Stomach (tissue), 9 donors: ENCODE results near the gene STKLD1. TPM values are rescaled to one million over a fixed set of nuclear protein-coding genes. Genes with fewer than 3 reads are reported as not detected.

Source experiments
- DNase-seq, 2 donors: peaks; one replicate each; pipeline versions ENCODE4 v3.0.0 to v3.0.0-alpha.2; 2013 to 2019
- H3K27ac ChIP-seq, 5 donors: fragments of 200-600 bp in 4 of 5; sonication (generic) in 4 of 5; one replicate each; pipeline ENCODE4 v1.5.1; 2013 to 2019; ENCODE audit warnings: mild to moderate bottlenecking in 1 of 5, moderate library complexity in 1 of 5
- H3K27me3 ChIP-seq, 3 donors: fragments of 200-600 bp; sonication (generic); one replicate each; pipeline ENCODE4 v1.5.1; 2017 to 2019; ENCODE audit warnings: mixed run types in 1 of 3
- H3K36me3 ChIP-seq, 4 donors: fragments of 200-600 bp; sonication (generic); 1 replicate in 3 of 4; 2 replicates in 1 of 4; pipeline ENCODE4 v1.5.1; 2016 to 2019
- H3K4me1 ChIP-seq, 4 donors: fragments of 200-600 bp; sonication (generic); one replicate each; pipeline ENCODE4 v1.5.1; 2016 to 2019
- H3K4me3 ChIP-seq, 4 donors: fragments of 200-600 bp; sonication (generic) in 3 of 4; one replicate each; pipeline ENCODE4 v1.5.1; 2016 to 2019; ENCODE audit warnings: mild to moderate bottlenecking in 1 of 4
- H3K9me3 ChIP-seq, 4 donors: fragments of 200-600 bp; sonication (generic); one replicate each; pipeline ENCODE4 v1.5.1; 2016 to 2019
- CTCF ChIP-seq, 7 experiments: fragments of 450-650 bp in 4 of 7; fragments of 200-600 bp in 3 of 7; sonication (generic) in 3 of 7; IDR thresholded peaks; one replicate each; pipeline ENCODE4 v1.5.1; 2016 to 2019; ENCODE audit warnings: antibody characterized with exemption in 7 of 7, control low read depth in 2 of 7, mild to moderate bottlenecking in 1 of 7
- EP300 ChIP-seq: sonication (generic); formaldehyde crosslinking; IDR thresholded peaks from one replicate; pipeline ENCODE4 v1.6.1; 2017; ENCODE audit warnings: antibody characterized with exemption
- POLR2A ChIP-seq, 4 donors: fragments of 450-650 bp; IDR thresholded peaks; one replicate each; pipeline ENCODE4 v1.6.1; 2016; ENCODE audit warnings: antibody characterized with exemption in 4 of 4, control low read depth in 2 of 4, mild to moderate bottlenecking in 1 of 4, moderate library complexity in 1 of 4
- POLR2AphosphoS5 ChIP-seq, 3 donors: sonication (generic); formaldehyde crosslinking; IDR thresholded peaks; one replicate each; pipeline ENCODE4 v1.6.1; 2016; ENCODE audit warnings: antibody characterized with exemption in 3 of 3
- WGBS, 5 donors: extraction: QIAGEN DNeasy Blood & Tissue Kit in 3 of 5; methylation state at CpG; one replicate each; pipeline versions ENCODE4 v1.1.5 to v1.1.7; 2013 to 2018; 5-methylcytosine and 5-hydroxymethylcytosine counted together
- intact Hi-C: fragments of 100-400 bp; cut with DNase I; formaldehyde crosslinking; loops from one replicate; pipeline ENCODE4 v1.15.1; 2023; ENCODE audit warnings: low total_unique reads
- polyA plus RNA-seq, 3 donors: library from polyadenylated mRNA; stranded (reverse); fragments of 200-250 nt; gene quantifications; one replicate each; pipeline ENCODE4 v1.2.3, GENCODE V29; 2013
- total RNA-seq, 5 donors: library from RNA; depleted of rRNA; stranded (reverse); fragments of >200 nt; gene quantifications; one replicate each; pipeline versions ENCODE4 v1.1.0 to v1.2.3, GENCODE V29; 2014 to 2016
- donor health status: healthy with polysubstance abuse.
- donor health status: Bipolar disorder and iron deficiency.
- donor health status: healthy.

The STKLD1 gene
- total and polyA plus RNA-seq, 8 donors: 1.3 to 2.6 (median 1.9) TPM; not detected in 5

GRCh38 chr9:133393399-133393798, 17.2 kb downstream of the STKLD1 start:
- TF ChIP-seq EP300 (no peak), POLR2AphosphoS5 (IDR thresholded peaks at IDR 0.05) (no peak), CTCF (IDR thresholded peaks at IDR 0.05) (no peak), POLR2A (IDR thresholded peaks at IDR 0.05) (no peak)
- peaks cover 0 to 78% (median 21%) of the 10 kb centered on the region in 3 donors for H3K27me3 ChIP-seq
- DNase-seq: no peak
- intact Hi-C loops: no loop called here
- no peak overlapping the region for H3K27ac ChIP-seq
- no peak overlapping the region for H3K4me3 ChIP-seq
- 90 to 100% (median 92%) methylated on average over 3 of the region's 3 CpGs for WGBS, 5 donors
- no peaks in the 10 kb centered on the region for H3K9me3 ChIP-seq
- no peaks in the 10 kb centered on the region for H3K4me1 ChIP-seq
- no peaks in the 10 kb centered on the region for H3K36me3 ChIP-seq

GRCh38 chr9:133394687-133395271, 18.6 kb downstream of the STKLD1 start:
- peaks cover 0 to 71% (median 21%) of the 10 kb centered on the region in 3 donors for H3K27me3 ChIP-seq
- no peaks in the 10 kb centered on the region for H3K4me1 ChIP-seq
- H3K27ac ChIP-seq: no peak overlapping the region
- no peak overlapping the region for H3K4me3 ChIP-seq
- WGBS, 5 donors: 15 to 37% (median 20%) methylated on average over 3 to 8 of the region's 8 CpGs
- H3K9me3 ChIP-seq: no peaks in the 10 kb centered on the region
- H3K36me3 ChIP-seq: peaks cover 0 to under 1% (median 0%) of the 10 kb centered on the region in 4 donors
- no peak for DNase-seq
- intact Hi-C loops: no loop called here
- no peak for TF ChIP-seq POLR2AphosphoS5 (IDR thresholded peaks at IDR 0.05)
- no peak for TF ChIP-seq EP300
- TF ChIP-seq POLR2A (IDR thresholded peaks at IDR 0.05): no peak
- TF ChIP-seq CTCF (IDR thresholded peaks at IDR 0.05): no peak

GRCh38 chr9:133396952-133397351, 20.8 kb downstream of the STKLD1 start:
- Histone ChIP-seq H3K36me3 (peaks cover 0 to 10% (median 3%) of the 10 kb centered on the region in 4 donors), H3K9me3 (no peaks in the 10 kb centered on the region), H3K4me3 (no peak overlapping the region), H3K4me1 (no peaks in the 10 kb centered on the region), H3K27me3 (peaks cover 0 to 58% (median 21%) of the 10 kb centered on the region in 3 donors), H3K27ac (no peak overlapping the region)
- WGBS, 5 donors: 20 to 47% (median 24%) methylated on average over 10 to 14 of the region's 14 CpGs
- peak in 1 of 2 donors; percentile 44 for DNase-seq
- no peak for TF ChIP-seq POLR2AphosphoS5 (IDR thresholded peaks at IDR 0.05)
- intact Hi-C loops: no loop called here

- H3K9me3 ChIP-seq: no peaks in the 10 kb centered on the region
- WGBS, 5 donors: 77 to 83% (median 79%) methylated on average over 6 of the region's 6 CpGs
- TF ChIP-seq EP300: no peak
- TF ChIP-seq POLR2A (IDR thresholded peaks at IDR 0.05): no peak
- TF ChIP-seq CTCF (IDR thresholded peaks at IDR 0.05): no peak
- TF ChIP-seq POLR2AphosphoS5 (IDR thresholded peaks at IDR 0.05): no peak
- intact Hi-C loops: no loop called here
- H3K36me3 ChIP-seq: peaks cover 0 to 12% (median 6%) of the 10 kb centered on the region in 4 donors
- no peak overlapping the region for H3K27ac ChIP-seq
- H3K4me3 ChIP-seq: no peak overlapping the region
- DNase-seq: no peak
- no peaks in the 10 kb centered on the region for H3K4me1 ChIP-seq
- H3K27me3 ChIP-seq: peaks cover 0 to 53% (median 21%) of the 10 kb centered on the region in 3 donors
These were observed 21.2 kb downstream of the STKLD1 start for GRCh38 chr9:133397370-133397769.

GRCh38 chr9:133397895-133398294, 21.7 kb downstream of the STKLD1 start:
- Histone ChIP-seq H3K9me3 (no peaks in the 10 kb centered on the region), H3K27ac (no peak overlapping the region), H3K36me3 (peaks cover 0 to 18% (median 11%) of the 10 kb centered on the region in 4 donors), H3K4me1 (no peaks in the 10 kb centered on the region), H3K4me3 (no peak overlapping the region), H3K27me3 (peaks cover 0 to 48% (median 21%) of the 10 kb centered on the region in 3 donors)
- intact Hi-C loops: no loop called here
- TF ChIP-seq CTCF (IDR thresholded peaks at IDR 0.05) (no peak), POLR2A (IDR thresholded peaks at IDR 0.05) (no peak), EP300 (no peak), POLR2AphosphoS5 (IDR thresholded peaks at IDR 0.05) (no peak)
- WGBS, 5 donors: 65 to 72% (median 68%) methylated on average over 7 to 9 of the region's 9 CpGs
- no peak for DNase-seq
